VCaP (cell line): ENCODE results near the gene NRL.

Experiments
- H3K27ac ChIP-seq: fragments of 450-650 bp; 2 replicates; pipeline ENCODE4 v1.5.1; 2017
- TF ChIP-seq, protein P1 (sequence below): fragments of 450-650 bp; conservative IDR thresholded peaks from 2 replicates; pipeline ENCODE4 v1.5.1; 2017; ENCODE audit warnings: mild to moderate bottlenecking, moderate library complexity

NRL gene

GRCh38 chr14:24100982-24101494 is 13.7 kb downstream of the NRL start:
- no peak overlapping the region for H3K27ac ChIP-seq
- TF ChIP-seq, protein P1, sequence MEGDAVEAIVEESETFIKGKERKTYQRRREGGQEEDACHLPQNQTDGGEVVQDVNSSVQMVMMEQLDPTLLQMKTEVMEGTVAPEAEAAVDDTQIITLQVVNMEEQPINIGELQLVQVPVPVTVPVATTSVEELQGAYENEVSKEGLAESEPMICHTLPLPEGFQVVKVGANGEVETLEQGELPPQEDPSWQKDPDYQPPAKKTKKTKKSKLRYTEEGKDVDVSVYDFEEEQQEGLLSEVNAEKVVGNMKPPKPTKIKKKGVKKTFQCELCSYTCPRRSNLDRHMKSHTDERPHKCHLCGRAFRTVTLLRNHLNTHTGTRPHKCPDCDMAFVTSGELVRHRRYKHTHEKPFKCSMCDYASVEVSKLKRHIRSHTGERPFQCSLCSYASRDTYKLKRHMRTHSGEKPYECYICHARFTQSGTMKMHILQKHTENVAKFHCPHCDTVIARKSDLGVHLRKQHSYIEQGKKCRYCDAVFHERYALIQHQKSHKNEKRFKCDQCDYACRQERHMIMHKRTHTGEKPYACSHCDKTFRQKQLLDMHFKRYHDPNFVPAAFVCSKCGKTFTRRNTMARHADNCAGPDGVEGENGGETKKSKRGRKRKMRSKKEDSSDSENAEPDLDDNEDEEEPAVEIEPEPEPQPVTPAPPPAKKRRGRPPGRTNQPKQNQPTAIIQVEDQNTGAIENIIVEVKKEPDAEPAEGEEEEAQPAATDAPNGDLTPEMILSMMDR, result no peak

DNA sequence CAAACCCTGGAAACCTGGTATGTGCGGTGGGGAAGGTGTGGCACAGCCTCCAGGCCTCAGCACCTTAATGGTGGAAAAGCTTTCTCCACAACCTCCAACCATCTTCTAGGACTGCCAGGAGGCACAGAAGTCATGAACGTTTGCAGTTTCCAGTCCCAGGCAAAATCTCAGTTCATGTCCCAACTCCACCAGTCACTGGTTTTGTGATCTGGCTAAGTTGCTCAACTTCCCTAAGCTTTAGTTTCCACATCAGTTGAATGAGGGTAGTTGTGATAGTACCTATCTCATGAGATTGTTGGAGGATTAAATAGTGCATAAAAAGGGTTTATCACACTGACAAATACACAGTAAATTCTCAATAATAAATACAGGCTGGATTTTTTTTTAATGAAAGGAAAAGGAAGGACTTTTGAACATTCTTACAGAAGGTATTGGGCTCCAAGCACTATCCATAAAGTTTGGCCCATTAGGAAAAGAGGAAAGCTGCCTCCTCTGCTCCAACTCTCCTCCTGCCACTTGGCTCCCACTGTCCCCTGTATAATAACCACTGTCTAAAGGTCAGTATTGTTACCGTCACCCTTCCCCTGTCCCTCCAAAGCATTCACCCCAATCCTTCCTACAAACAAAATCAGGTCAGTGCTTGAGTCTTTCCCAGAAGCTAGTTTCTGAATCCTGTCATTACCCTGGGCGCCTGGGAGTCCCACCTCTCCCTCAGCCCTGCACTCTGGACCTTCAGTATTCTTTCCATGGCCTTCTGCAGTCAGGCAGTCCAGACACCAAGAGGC is 14.4 kb downstream of the NRL start:
- H3K27ac ChIP-seq, result no peak overlapping the region
- TF ChIP-seq, protein P1, result no peak

DNA sequence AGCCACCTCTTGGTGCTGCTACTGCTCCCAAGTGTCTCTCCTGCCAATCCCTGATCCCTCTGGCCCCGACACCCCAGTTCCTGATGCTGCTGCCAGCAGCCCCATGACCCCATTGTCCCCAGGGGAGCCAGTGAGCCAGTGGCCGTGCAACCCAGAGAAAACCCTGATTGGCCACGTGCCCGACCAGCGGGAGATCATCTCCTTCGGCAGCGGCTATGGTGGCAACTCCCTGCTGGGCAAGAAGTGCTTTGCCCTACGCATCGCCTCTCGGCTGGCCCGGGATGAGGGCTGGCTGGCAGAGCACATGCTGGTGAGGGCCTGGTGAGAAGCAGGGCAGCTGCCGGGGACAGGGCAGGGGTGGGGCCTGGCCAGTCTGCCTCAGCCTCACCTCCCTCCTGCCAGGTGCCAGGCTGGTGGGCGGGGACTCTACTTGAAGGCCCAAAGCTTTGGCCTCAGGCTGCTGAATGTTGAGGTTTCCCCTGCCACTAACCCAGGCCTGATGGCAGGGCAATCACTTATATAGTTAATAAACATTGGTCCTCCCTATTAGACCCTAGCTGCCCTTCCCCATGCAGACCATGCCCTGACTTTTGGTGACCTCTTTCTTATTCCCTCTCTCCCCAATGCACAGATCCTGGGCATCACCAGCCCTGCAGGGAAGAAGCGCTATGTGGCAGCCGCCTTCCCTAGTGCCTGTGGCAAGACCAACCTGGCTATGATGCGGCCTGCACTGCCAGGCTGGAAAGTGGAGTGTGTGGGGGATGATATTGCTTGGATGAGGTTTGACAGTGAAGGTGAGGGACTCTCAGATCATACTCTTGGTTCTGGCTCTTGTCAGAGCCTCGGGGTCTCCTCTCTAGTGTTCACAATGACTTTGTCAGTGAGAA is 15.6 kb downstream of the NRL start:
- TF ChIP-seq, protein P1, result no peak

GRCh38 chr14:24098229-24098926 is 16.4 kb downstream of the NRL start:
- TF ChIP-seq, protein P1, result no peak
- H3K27ac ChIP-seq, result no peak overlapping the region

More for the DNA sequence above, 15.6 kb downstream of the NRL start:
- no peak overlapping the region for H3K27ac ChIP-seq

DNA sequence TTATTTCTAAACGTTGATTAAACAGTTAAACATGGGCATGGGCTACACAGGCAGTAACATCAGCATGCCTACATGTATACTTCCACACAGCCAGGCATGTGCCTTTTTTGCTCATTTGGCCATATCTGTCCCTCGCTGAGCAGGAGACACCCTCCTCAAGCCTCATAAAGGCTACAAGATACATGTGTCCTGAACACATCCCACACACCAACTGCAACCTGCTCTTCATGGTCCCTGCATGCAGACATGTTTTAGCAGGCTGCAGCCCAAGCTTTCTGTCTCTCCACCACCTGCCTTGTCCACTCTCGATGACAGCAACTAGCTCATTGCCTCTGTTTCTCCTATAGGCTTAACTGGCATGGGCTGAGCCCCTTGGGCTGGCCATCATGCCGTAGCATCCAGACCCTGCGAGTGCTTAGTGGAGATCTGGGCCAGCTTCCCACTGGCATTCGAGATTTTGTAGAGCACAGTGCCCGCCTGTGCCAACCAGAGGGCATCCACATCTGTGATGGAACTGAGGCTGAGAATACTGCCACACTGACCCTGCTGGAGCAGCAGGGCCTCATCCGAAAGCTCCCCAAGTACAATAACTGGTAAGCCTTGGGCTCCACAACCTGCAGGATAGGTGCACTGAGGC is 18.1 kb downstream of the NRL start:
- TF ChIP-seq, protein P1, result no peak
- H3K27ac ChIP-seq, result no peak overlapping the region

- TF ChIP-seq, protein P1, result no peak
- H3K27ac ChIP-seq, result peak overlapping the region; percentile 84
Measured at GRCh38 chr14:24095271-24096068, 19.3 kb downstream of the NRL start.
